Measurements from ENCODE around the gene GPR89B.
"Not testable (repeated sequence)": the region's sequence is repeated elsewhere in the genome, so short reads cannot be mapped to it uniquely, and the experiment has no call there.

GPR89B gene

GRCh38 chr1:147940456-147940855, 12.2 kb downstream of the GPR89B start:
- not testable (repeated sequence) for DNase-seq (ENCODE audit: low read depth)

GRCh38 chr1:147942563-147942962, 14.3 kb downstream of the GPR89B start:
- not testable (repeated sequence) for DNase-seq (ENCODE audit: low read depth)

GRCh38 chr1:147949517-147949916, 21.3 kb downstream of the GPR89B start:
- DNase-seq (ENCODE audit: low read depth) = not testable (repeated sequence)

GRCh38 chr1:147958906-147959305, 30.7 kb downstream of the GPR89B start:
- not testable (repeated sequence) for DNase-seq (ENCODE audit: low read depth)

- DNase-seq (ENCODE audit: low read depth) = not testable (repeated sequence)
Observed at GRCh38 chr1:147959680-147960079, 31.5 kb downstream of the GPR89B start.

GRCh38 chr1:147964575-147964974, 36.4 kb downstream of the GPR89B start:
- not testable (repeated sequence) for DNase-seq (ENCODE audit: low read depth)

GRCh38 chr1:147966657-147967056, 38.4 kb downstream of the GPR89B start:
- not testable (repeated sequence) for DNase-seq (ENCODE audit: low read depth)

GRCh38 chr1:147978896-147979651, 50.9 kb downstream of the GPR89B start:
- not testable (repeated sequence) for DNase-seq (ENCODE audit: low read depth)

GRCh38 chr1:147985374-147985773, 57.2 kb downstream of the GPR89B start:
- not testable (repeated sequence) for DNase-seq (ENCODE audit: low read depth)

- peak; percentile 41 for DNase-seq (ENCODE audit: low read depth)
Observed at GRCh38 chr1:147987893-147988292, 59.7 kb downstream of the GPR89B start.

- not testable (repeated sequence) for DNase-seq (ENCODE audit: low read depth)
Observed at GRCh38 chr1:147992916-147993315, 64.7 kb downstream of the GPR89B start.

GRCh38 chr1:147993400-147993799, 65.2 kb downstream of the GPR89B start:
- not testable (repeated sequence) for DNase-seq (ENCODE audit: low read depth)

- DNase-seq (ENCODE audit: low read depth) = not testable (repeated sequence)
Observed at GRCh38 chr1:147993825-147994615, 65.8 kb downstream of the GPR89B start.

GRCh38 chr1:147996088-147996487, 67.9 kb downstream of the GPR89B start:
- not testable (repeated sequence) for DNase-seq (ENCODE audit: low read depth)

GRCh38 chr1:148007724-148008123, 79.5 kb downstream of the GPR89B start:
- not testable (repeated sequence) for DNase-seq (ENCODE audit: low read depth)

GRCh38 chr1:148010527-148010926, 82.3 kb downstream of the GPR89B start:
- no peak for DNase-seq (ENCODE audit: low read depth)

- DNase-seq (ENCODE audit: low read depth) = not testable (repeated sequence)
Observed at GRCh38 chr1:148013177-148014144, 85.2 kb downstream of the GPR89B start.

GRCh38 chr1:148014289-148015200, 86.3 kb downstream of the GPR89B start:
- DNase-seq (ENCODE audit: low read depth) = not testable (repeated sequence)

- not testable (repeated sequence) for DNase-seq (ENCODE audit: low read depth)
Observed at GRCh38 chr1:148024918-148025317, 96.7 kb downstream of the GPR89B start.

- DNase-seq (ENCODE audit: low read depth) = not testable (repeated sequence)
Observed at GRCh38 chr1:148027004-148027403, 98.8 kb downstream of the GPR89B start.

GRCh38 chr1:148032247-148032646, 104.0 kb downstream of the GPR89B start:
- DNase-seq (ENCODE audit: low read depth) = not testable (repeated sequence)

Data from amniotic epithelial cell (primary cell).